WTC11 (cell line): ENCODE results near the gene MIPOL1. TPM values are rescaled to one million over a fixed set of nuclear protein-coding genes. Genes with fewer than 3 reads are reported as not detected.
A peak's percentile ranks its signal among the peaks of the same experiment; 100 is the strongest.

Source experiments
- ATAC-seq: fragments of 200-7000 bp; cut with Tn5 transposase; 2 replicates; pipeline ENCODE4 v1.10.0; 2021; ENCODE audit warnings: mild to moderate bottlenecking, moderate library complexity
- CTCF ChIA-PET: fragments of 300-600 bp; sonication (Branson Sonifier 250); formaldehyde crosslinking; loops from one replicate; lab custom pipeline; 2021; ENCODE audit warnings: antibody characterized with exemption; lab: Charles Lee
- POLR2A ChIA-PET: fragments of 350-600 bp; sonication (Branson Sonifier 250); formaldehyde crosslinking; loops from one replicate; lab custom pipeline; 2021; ENCODE audit warnings: antibody characterized with exemption; lab: Charles Lee
- DNase-seq: peaks from one replicate; pipeline ENCODE4 v3.0.0; 2021; ENCODE audit warnings: low spot score
- H3K27ac Mint-ChIP-seq: 2 replicates; pipeline ENCODE4 v1.8.0; 2021; ENCODE audit warnings: mixed read lengths
- H3K27me3 Mint-ChIP-seq: 2 replicates; pipeline ENCODE4 v1.8.0; 2021; ENCODE audit warnings: low read depth, mild to moderate bottlenecking, moderate library complexity, mixed read lengths
- H3K36me3 Mint-ChIP-seq: 2 replicates; pipeline ENCODE4 v1.8.0; 2021; ENCODE audit warnings: mixed read lengths
- H3K4me1 Mint-ChIP-seq: 2 replicates; pipeline ENCODE4 v1.8.0; 2022; ENCODE audit warnings: mixed read lengths
- H3K4me3 Mint-ChIP-seq: 2 replicates; pipeline ENCODE4 v1.8.0; 2021; ENCODE audit warnings: mild to moderate bottlenecking, moderate library complexity, mixed read lengths
- H3K9me3 Mint-ChIP-seq: 2 replicates; pipeline ENCODE4 v1.8.0; 2021; ENCODE audit warnings: mixed read lengths
- ATF2 ChIP-seq: sonication (generic); formaldehyde crosslinking; IDR thresholded peaks from 2 replicates; pipeline ENCODE4 v1.8.1; 2022; ENCODE audit warnings: low read depth, missing genetic modification reagents, borderline replicate concordance
- CBFB ChIP-seq: sonication (generic); formaldehyde crosslinking; IDR thresholded peaks from 2 replicates; pipeline ENCODE4 v1.8.1; 2022; ENCODE audit warnings: mild to moderate bottlenecking, low read depth, missing genetic modification reagents
- CREB1 ChIP-seq: sonication (generic); formaldehyde crosslinking; IDR thresholded peaks from 2 replicates; pipeline ENCODE4 v1.8.0; 2023; ENCODE audit warnings: mild to moderate bottlenecking, missing genetic modification reagents
- E2F4 ChIP-seq: sonication (generic); formaldehyde crosslinking; IDR thresholded peaks from 2 replicates; pipeline ENCODE4 v1.8.1; 2022; ENCODE audit warnings: low read depth, mild to moderate bottlenecking, moderate library complexity, missing genetic modification reagents, borderline replicate concordance
- ESRRA ChIP-seq: sonication (generic); formaldehyde crosslinking; IDR thresholded peaks from 2 replicates; pipeline ENCODE4 v1.8.1; 2022; ENCODE audit warnings: mild to moderate bottlenecking, missing genetic modification reagents, borderline replicate concordance
- FOXP1 ChIP-seq: sonication (generic); formaldehyde crosslinking; IDR thresholded peaks from 2 replicates; pipeline ENCODE4 v1.8.0; 2022; ENCODE audit warnings: missing genetic modification reagents, mild to moderate bottlenecking, moderate library complexity, borderline replicate concordance
- IRF2 ChIP-seq: sonication (generic); formaldehyde crosslinking; IDR thresholded peaks from 2 replicates; pipeline ENCODE4 v1.8.0; 2022; ENCODE audit warnings: low read depth, missing genetic modification reagents, borderline replicate concordance
- JUN ChIP-seq: sonication (generic); formaldehyde crosslinking; IDR thresholded peaks from 2 replicates; pipeline ENCODE4 v1.8.0; 2023; ENCODE audit warnings: mild to moderate bottlenecking, missing genetic modification reagents
- MYBL2 ChIP-seq: sonication (generic); formaldehyde crosslinking; IDR thresholded peaks from 2 replicates; pipeline ENCODE4 v1.8.1; 2023; ENCODE audit warnings: mild to moderate bottlenecking, moderate library complexity, missing genetic modification reagents
- NR2C2 ChIP-seq: sonication (generic); formaldehyde crosslinking; IDR thresholded peaks from 2 replicates; pipeline ENCODE4 v1.8.0; 2022; ENCODE audit warnings: mild to moderate bottlenecking, missing genetic modification reagents
- NR3C1 ChIP-seq: sonication (generic); formaldehyde crosslinking; conservative IDR thresholded peaks from 2 replicates; pipeline ENCODE4 v1.8.1; 2023; ENCODE audit warnings: low read depth, mild to moderate bottlenecking, missing genetic modification reagents
- PRDM15 ChIP-seq: sonication (generic); formaldehyde crosslinking; IDR thresholded peaks from 2 replicates; pipeline ENCODE4 v1.8.0; 2022; ENCODE audit warnings: missing genetic modification reagents
- PRRX2 ChIP-seq: fragments of 250-450 bp; sonication (Bioruptor Pico); IDR thresholded peaks from 2 replicates; pipeline ENCODE4 v1.8.0; 2021; ENCODE audit warnings: mild to moderate bottlenecking
- TEAD1 ChIP-seq: sonication (generic); formaldehyde crosslinking; IDR thresholded peaks from 2 replicates; pipeline ENCODE4 v1.8.0; 2022; ENCODE audit warnings: mild to moderate bottlenecking, missing genetic modification reagents
- TP53 ChIP-seq: sonication (generic); formaldehyde crosslinking; IDR thresholded peaks from 2 replicates; pipeline ENCODE4 v1.8.1; 2023; ENCODE audit warnings: mild to moderate bottlenecking, missing genetic modification reagents
- USF2 ChIP-seq: sonication (generic); formaldehyde crosslinking; IDR thresholded peaks from 2 replicates; pipeline ENCODE4 v1.8.1; 2023; ENCODE audit warnings: mild to moderate bottlenecking, missing genetic modification reagents, moderate library complexity
- ZNF121 ChIP-seq: sonication (generic); formaldehyde crosslinking; IDR thresholded peaks from 2 replicates; pipeline ENCODE4 v1.8.0; 2023; ENCODE audit warnings: missing genetic modification reagents
- ZNF232 ChIP-seq: sonication (generic); formaldehyde crosslinking; IDR thresholded peaks from 2 replicates; pipeline ENCODE4 v1.8.0; 2022; ENCODE audit warnings: mild to moderate bottlenecking, missing genetic modification reagents
- ZNF281 ChIP-seq: sonication (generic); formaldehyde crosslinking; IDR thresholded peaks from 2 replicates; pipeline ENCODE4 v1.8.0; 2023; ENCODE audit warnings: mild to moderate bottlenecking, missing genetic modification reagents
- ZNF396 ChIP-seq: fragments of 250-450 bp; sonication (Bioruptor Pico); IDR thresholded peaks from 2 replicates; pipeline ENCODE4 v1.8.0; 2021; ENCODE audit warnings: mild to moderate bottlenecking, moderate library complexity, borderline replicate concordance
- ZNF512 ChIP-seq: sonication (generic); formaldehyde crosslinking; IDR thresholded peaks from 2 replicates; pipeline ENCODE4 v1.8.1; 2022; ENCODE audit warnings: missing genetic modification reagents, borderline replicate concordance
- ZNF671 ChIP-seq: fragments of 250-450 bp; sonication (Bioruptor Pico); IDR thresholded peaks from 2 replicates; pipeline ENCODE4 v1.8.0; 2021; ENCODE audit warnings: mild to moderate bottlenecking
- ZSCAN18 ChIP-seq: fragments of 250-450 bp; sonication (Bioruptor Pico); IDR thresholded peaks from 2 replicates; pipeline ENCODE4 v2.1.2; 2022; ENCODE audit warnings: mild to moderate bottlenecking, moderate library complexity
- total RNA-seq: library from RNA; stranded (reverse); gene quantifications from 3 replicates; pipeline ENCODE4 v1.2.3, GENCODE V29; 2021

The MIPOL1 gene
- total RNA-seq, 1 experiment from 2014 or later = 13.1 TPM

GRCh38 chr14:37254411-37254947 lies 56.7 kb downstream of the MIPOL1 start (continued):
- no peak for TF ChIP-seq ZNF281 (CRISPR knock-in tag)
- no peak for TF ChIP-seq ZNF512 (CRISPR knock-in tag)
- no peak for TF ChIP-seq USF2 (CRISPR knock-in tag)
- TF ChIP-seq FOXP1 (CRISPR knock-in tag) = no peak
- TF ChIP-seq ESRRA (CRISPR knock-in tag) = no peak
- TF ChIP-seq TP53 (CRISPR knock-in tag) = no peak
- TF ChIP-seq MYBL2 (CRISPR knock-in tag) = no peak
- TF ChIP-seq, all 79 proteins: peak for 0

- DNase-seq (no peak), ATAC-seq (0 out of 2 replicates have a peak, but pooled peaks have one; percentile 20)
- H3K4me1 Mint-ChIP-seq = peaks cover 24% of the 10 kb centered on the region
- no peak overlapping the region for H3K4me3 Mint-ChIP-seq
- H3K27me3 Mint-ChIP-seq = no peaks in the 10 kb centered on the region
- no peak overlapping the region for H3K27ac Mint-ChIP-seq
- ChIA-PET CTCF (interaction anchor here (1.3 to 1.7 kb wide), 2 partner anchors 334 to 340 kb away, joined by 3 to 7 read pairs; no protein-coding TSS in a partner anchor), POLR2A (no interaction called here)
- no peaks in the 10 kb centered on the region for H3K9me3 Mint-ChIP-seq
- no peaks in the 10 kb centered on the region for H3K36me3 Mint-ChIP-seq
- no peak for TF ChIP-seq ATF2 (CRISPR knock-in tag)
- no peak for TF ChIP-seq IRF2 (CRISPR knock-in tag)
- no peak for TF ChIP-seq ZNF396 (CRISPR knock-in tag)
- no peak for TF ChIP-seq TP53 (CRISPR knock-in tag)
- TF ChIP-seq FOXP1 (CRISPR knock-in tag) = no peak
- no peak for TF ChIP-seq ESRRA (CRISPR knock-in tag)
- no peak for TF ChIP-seq TEAD1 (CRISPR knock-in tag)
- TF ChIP-seq ZNF232 (CRISPR knock-in tag) = no peak
- TF ChIP-seq PRRX2 (CRISPR knock-in tag) = no peak
- no peak for TF ChIP-seq E2F4
- no peak for TF ChIP-seq NR3C1 (CRISPR knock-in tag)
- no peak for TF ChIP-seq JUN (CRISPR knock-in tag)
- no peak for TF ChIP-seq ZNF671
- TF ChIP-seq CREB1 (CRISPR knock-in tag) = no peak
- no peak for TF ChIP-seq CBFB (CRISPR knock-in tag)
- no peak for TF ChIP-seq NR2C2 (CRISPR knock-in tag)
- TF ChIP-seq ZNF121 (CRISPR knock-in tag) = no peak
- TF ChIP-seq ZSCAN18 (CRISPR knock-in tag) = no peak
- TF ChIP-seq PRDM15 (CRISPR knock-in tag) = no peak
Measured at GRCh38 chr14:37257501-37258070, 59.8 kb downstream of the MIPOL1 start.
